ENCODE data around the gene HIPK2. TPM values are rescaled to one million over a fixed set of nuclear protein-coding genes. Genes with fewer than 3 reads are reported as not detected.

HIPK2 gene
- total RNA-seq, 2 experiments from 2014 or later, result 6.2 to 7.9 TPM

DNA sequence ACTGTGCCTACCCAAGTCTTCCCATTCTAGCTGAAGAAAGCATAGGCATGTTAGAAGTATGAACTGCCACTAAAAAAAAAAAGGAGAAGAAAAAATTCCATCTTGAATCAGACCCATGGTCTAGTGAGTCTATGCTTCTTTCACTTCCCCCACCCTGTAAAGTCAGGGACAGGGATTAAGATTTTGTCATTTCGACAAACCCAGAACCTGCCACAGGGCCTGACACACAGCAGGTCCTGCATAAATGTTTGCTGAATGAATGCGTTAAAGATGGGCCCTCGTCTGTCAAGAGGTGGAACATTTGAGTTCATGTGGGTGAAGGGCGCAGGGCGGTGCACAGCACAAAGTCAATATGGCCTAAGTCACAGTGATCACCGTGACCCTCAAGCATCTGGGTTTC, 4.9 kb downstream of the HIPK2 start:
- DNase-seq (ENCODE audit: low spot score), result no peak
- no peak overlapping the region for H3K4me3 ChIP-seq (ENCODE audit: low read depth, low read length, poor library complexity, severe bottlenecking)
- POLR2A ChIA-PET, result interaction anchor here (1.0 kb wide), 1 partner anchor 9 kb away, joined by 8 read pairs; no protein-coding TSS in a partner anchor
- H3K9me3 ChIP-seq (ENCODE audit: low read length), result no peaks in the 10 kb centered on the region
- CTCF ChIA-PET (ENCODE audit: unreplicated experiment), result interaction anchor here (0.6 kb wide), 1 partner anchor 237 kb away, joined by 7 read pairs; no protein-coding TSS in a partner anchor
- no peaks in the 10 kb centered on the region for H4K20me1 ChIP-seq (ENCODE audit: insufficient read depth, low read length)
- no peak overlapping the region for H3K27ac ChIP-seq (ENCODE audit: low read depth, low read length, poor library complexity, severe bottlenecking)
- no peaks in the 10 kb centered on the region for H3K79me2 ChIP-seq (ENCODE audit: insufficient read depth, low read depth, low read length)
- H3K9me2 ChIP-seq (ENCODE audit: insufficient read depth, low read length), result no peaks in the 10 kb centered on the region
- TF ChIP-seq EZH2phosphoT487 (IDR thresholded peaks at IDR 0.05; ENCODE audit: borderline replicate concordance, low read depth, low read length), result no peak
- BruUV-seq (replicated peaks), result no TSS peak
- no peak overlapping the region for H3K4me2 ChIP-seq (ENCODE audit: low read length)
- peaks cover 30% of the 10 kb centered on the region for H3K4me1 ChIP-seq (ENCODE audit: insufficient read depth, low read length, poor library complexity, severe bottlenecking)
- H2AFZ ChIP-seq (ENCODE audit: low read length), result no peak overlapping the region
- no peaks in the 10 kb centered on the region for H3K36me3 ChIP-seq (ENCODE audit: insufficient read depth, low read length)
- intact Hi-C loops (cut with micrococcal nuclease; ENCODE audit: unreplicated experiment), result loop anchor here (10.0 kb wide), 1 partner anchor 402 kb away; the partner anchor contains the start of gene KDM7A

DNA sequence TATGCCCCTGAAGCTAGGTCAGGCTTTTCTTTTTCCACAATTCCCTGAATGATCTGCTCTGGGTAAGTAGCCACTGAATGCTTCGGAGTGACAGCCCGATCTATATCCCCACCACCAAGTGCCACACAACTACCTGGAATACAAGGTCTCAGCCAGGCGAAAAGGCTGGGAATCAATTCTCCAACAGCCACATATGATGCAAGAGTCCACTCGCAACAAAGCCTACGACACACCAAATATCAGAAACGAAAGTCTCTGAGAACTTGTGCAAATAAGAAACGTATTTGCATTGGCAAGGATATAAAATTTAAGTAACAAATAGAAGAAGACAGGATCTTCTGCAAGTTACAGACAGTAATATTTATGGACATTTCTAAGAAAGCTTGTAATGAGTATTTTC, 5.7 kb downstream of the HIPK2 start:
- ChIA-PET POLR2A (no interaction called here), CTCF (ENCODE audit: unreplicated experiment) (interaction anchor here (0.6 kb wide), 1 partner anchor 738 kb away, joined by 4 read pairs; no protein-coding TSS in a partner anchor)
- Histone ChIP-seq H4K20me1 (ENCODE audit: insufficient read depth, low read length) (no peaks in the 10 kb centered on the region), H3K36me3 (ENCODE audit: insufficient read depth, low read length) (no peaks in the 10 kb centered on the region), H3K27ac (ENCODE audit: low read depth, low read length, poor library complexity, severe bottlenecking) (no peak overlapping the region), H3K9me3 (ENCODE audit: low read length) (no peaks in the 10 kb centered on the region), H3K79me2 (ENCODE audit: insufficient read depth, low read depth, low read length) (no peaks in the 10 kb centered on the region), H3K4me3 (ENCODE audit: low read depth, low read length, poor library complexity, severe bottlenecking) (no peak overlapping the region), H2AFZ (ENCODE audit: low read length) (no peak overlapping the region), H3K4me2 (ENCODE audit: low read length) (no peak overlapping the region), H3K9me2 (ENCODE audit: insufficient read depth, low read length) (no peaks in the 10 kb centered on the region), H3K4me1 (ENCODE audit: insufficient read depth, low read length, poor library complexity, severe bottlenecking) (peaks cover 38% of the 10 kb centered on the region)
- DNase-seq (ENCODE audit: low spot score), result no peak
- no TSS peak for BruUV-seq (replicated peaks)
- TF ChIP-seq EZH2phosphoT487 (IDR thresholded peaks at IDR 0.05; ENCODE audit: borderline replicate concordance, low read depth, low read length), result no peak
- TF ChIP-seq, protein P1, sequence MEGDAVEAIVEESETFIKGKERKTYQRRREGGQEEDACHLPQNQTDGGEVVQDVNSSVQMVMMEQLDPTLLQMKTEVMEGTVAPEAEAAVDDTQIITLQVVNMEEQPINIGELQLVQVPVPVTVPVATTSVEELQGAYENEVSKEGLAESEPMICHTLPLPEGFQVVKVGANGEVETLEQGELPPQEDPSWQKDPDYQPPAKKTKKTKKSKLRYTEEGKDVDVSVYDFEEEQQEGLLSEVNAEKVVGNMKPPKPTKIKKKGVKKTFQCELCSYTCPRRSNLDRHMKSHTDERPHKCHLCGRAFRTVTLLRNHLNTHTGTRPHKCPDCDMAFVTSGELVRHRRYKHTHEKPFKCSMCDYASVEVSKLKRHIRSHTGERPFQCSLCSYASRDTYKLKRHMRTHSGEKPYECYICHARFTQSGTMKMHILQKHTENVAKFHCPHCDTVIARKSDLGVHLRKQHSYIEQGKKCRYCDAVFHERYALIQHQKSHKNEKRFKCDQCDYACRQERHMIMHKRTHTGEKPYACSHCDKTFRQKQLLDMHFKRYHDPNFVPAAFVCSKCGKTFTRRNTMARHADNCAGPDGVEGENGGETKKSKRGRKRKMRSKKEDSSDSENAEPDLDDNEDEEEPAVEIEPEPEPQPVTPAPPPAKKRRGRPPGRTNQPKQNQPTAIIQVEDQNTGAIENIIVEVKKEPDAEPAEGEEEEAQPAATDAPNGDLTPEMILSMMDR (conservative IDR thresholded peaks at IDR 0.05; ENCODE audit: low read length), result no peak
- intact Hi-C loops (cut with micrococcal nuclease; ENCODE audit: unreplicated experiment), result loop anchor here (10.0 kb wide), 1 partner anchor 403 kb away; the partner anchor contains the start of gene KDM7A

DNA sequence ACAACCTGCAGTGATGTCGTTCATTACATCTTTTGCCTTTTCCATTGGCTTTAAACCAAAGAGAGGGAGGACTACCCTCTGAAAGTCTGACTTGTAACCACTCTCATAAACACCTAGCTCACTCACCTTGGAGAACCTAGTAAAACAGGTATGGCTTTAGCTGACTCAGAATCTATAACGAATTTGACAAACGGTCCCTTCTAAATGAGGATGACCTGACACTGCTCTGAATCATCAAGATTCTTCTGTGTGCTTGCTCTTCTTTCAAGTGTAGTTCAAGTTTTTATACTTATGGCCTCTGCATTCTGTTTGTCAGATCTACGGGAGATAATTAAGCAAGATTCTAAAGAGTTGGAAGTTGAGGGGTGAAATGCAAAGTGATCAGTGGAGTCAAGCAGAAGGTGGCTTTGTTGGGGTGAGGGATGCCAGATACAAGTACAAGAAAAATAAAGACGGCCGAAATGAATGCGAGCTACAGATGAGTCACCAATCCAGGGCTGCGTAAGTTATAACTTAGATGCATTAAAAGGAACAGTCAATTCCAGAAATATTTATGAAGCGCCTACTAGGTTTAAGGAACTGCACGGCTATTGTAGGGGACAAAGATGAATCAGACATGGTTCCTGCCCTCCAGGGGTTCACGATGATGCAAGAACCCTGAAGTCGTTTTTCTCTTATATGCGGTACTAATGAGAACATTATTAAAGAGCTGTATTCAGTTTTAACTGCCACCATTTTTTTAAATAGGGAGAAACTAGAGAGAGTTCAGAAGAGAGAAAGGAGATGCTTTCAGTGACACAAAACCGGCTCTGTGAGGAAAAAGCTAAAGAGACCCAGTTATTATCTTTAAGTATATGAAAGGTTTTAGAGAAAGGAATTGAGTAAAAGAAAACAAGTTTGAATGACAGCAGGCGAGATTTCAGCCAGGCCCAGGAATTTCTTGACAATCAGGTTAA, 6.5 kb downstream of the HIPK2 start:
- Histone ChIP-seq H3K4me3 (ENCODE audit: low read depth, low read length, poor library complexity, severe bottlenecking) (no peak overlapping the region), H3K4me2 (ENCODE audit: low read length) (no peak overlapping the region), H3K27ac (ENCODE audit: low read depth, low read length, poor library complexity, severe bottlenecking) (no peak overlapping the region), H3K9me3 (ENCODE audit: low read length) (no peaks in the 10 kb centered on the region), H2AFZ (ENCODE audit: low read length) (no peak overlapping the region), H4K20me1 (ENCODE audit: insufficient read depth, low read length) (no peaks in the 10 kb centered on the region), H3K4me1 (ENCODE audit: insufficient read depth, low read length, poor library complexity, severe bottlenecking) (peaks cover 41% of the 10 kb centered on the region), H3K9me2 (ENCODE audit: insufficient read depth, low read length) (no peaks in the 10 kb centered on the region), H3K79me2 (ENCODE audit: insufficient read depth, low read depth, low read length) (no peaks in the 10 kb centered on the region), H3K36me3 (ENCODE audit: insufficient read depth, low read length) (no peaks in the 10 kb centered on the region)
- ChIA-PET CTCF (ENCODE audit: unreplicated experiment) (interaction anchor here (0.6 kb wide), 1 partner anchor 739 kb away, joined by 4 read pairs; no protein-coding TSS in a partner anchor), POLR2A (interaction anchor here (1.2 kb wide), 1 partner anchor 26 kb away, joined by 4 read pairs; no protein-coding TSS in a partner anchor)
- intact Hi-C loops (cut with micrococcal nuclease; ENCODE audit: unreplicated experiment), result loop anchor here (10.0 kb wide), 1 partner anchor 404 kb away; the partner anchor contains the start of gene KDM7A
- no TSS peak for BruUV-seq (replicated peaks)
- DNase-seq (ENCODE audit: low spot score), result no peak
- no peak for TF ChIP-seq EZH2phosphoT487 (IDR thresholded peaks at IDR 0.05; ENCODE audit: borderline replicate concordance, low read depth, low read length)
